Activated T-helper 1 cell treated with anti-CD3 and anti-CD28 coated beads, Interleukin-2, amount 50 U/mL, for 16 hours (primary cell): ENCODE measurements around the gene MS4A2.
"Not testable (repeated sequence)": the region's sequence is repeated elsewhere in the genome, so short reads cannot be mapped to it uniquely, and the experiment has no call there.

ENCODE experiments used
- DNase-seq, 2 donors: peaks; one replicate each; pipeline ENCODE4 v3.0.0-alpha.2; 2020; ENCODE audit warnings: low read depth in 1 of 2, low spot score in 1 of 2

MS4A2 gene

GRCh38 chr11:60088364-60088763, at the start of gene MS4A2:
TSS of gene MS4A2 (plus strand) at chr11:60088664. CDS start at chr11:60088766, 102 bp downstream.
- no peak for DNase-seq

GRCh38 chr11:60040109-60040508, 48.4 kb upstream of the MS4A2 start, which contains the start of gene OOSP2:
TSS of gene OOSP2 (plus strand) at chr11:60040409. CDS start at chr11:60040460, 51 bp downstream.
- DNase-seq, result no peak

- not testable (repeated sequence) for DNase-seq
Observed at GRCh38 chr11:60050422-60050821, 38.0 kb upstream of the MS4A2 start.

GRCh38 chr11:60050839-60051238, 37.6 kb upstream of the MS4A2 start:
- not testable (repeated sequence) for DNase-seq

- no peak for DNase-seq
Observed at GRCh38 chr11:60056349-60056969, 32.0 kb upstream of the MS4A2 start, which contains the start of gene MS4A3. TSS of gene MS4A3 (plus strand) at chr11:60056665. CDS start at chr11:60061161, 4,496 bp downstream.

GRCh38 chr11:60059052-60059451, 29.4 kb upstream of the MS4A2 start:
- no peak for DNase-seq

GRCh38 chr11:60059521-60060240, 28.8 kb upstream of the MS4A2 start:
- DNase-seq, result no peak

GRCh38 chr11:60064111-60064510, 24.4 kb upstream of the MS4A2 start:
- no peak for DNase-seq

GRCh38 chr11:60065801-60066200, 22.7 kb upstream of the MS4A2 start:
- no peak for DNase-seq

- no peak for DNase-seq
Observed at GRCh38 chr11:60069450-60069849, 19.0 kb upstream of the MS4A2 start.

- not testable (repeated sequence) for DNase-seq
Observed at GRCh38 chr11:60071644-60072043, 16.8 kb upstream of the MS4A2 start.

GRCh38 chr11:60077216-60077817, 11.1 kb upstream of the MS4A2 start:
- no peak for DNase-seq

- DNase-seq, result no peak
Observed at GRCh38 chr11:60077981-60078380, 10.5 kb upstream of the MS4A2 start.

- no peak for DNase-seq
Observed at GRCh38 chr11:60078745-60079144, 9.7 kb upstream of the MS4A2 start.

- DNase-seq, result no peak
Observed at GRCh38 chr11:60080535-60080934, 7.9 kb upstream of the MS4A2 start.

- DNase-seq, result no peak
Observed at GRCh38 chr11:60084631-60085273, 3.7 kb upstream of the MS4A2 start.

GRCh38 chr11:60085909-60086308, 2.6 kb upstream of the MS4A2 start:
- DNase-seq, result no peak

GRCh38 chr11:60087239-60087638, 1.2 kb upstream of the MS4A2 start:
- no peak for DNase-seq

- no peak for DNase-seq
Observed at GRCh38 chr11:60095477-60096120, 7.1 kb downstream of the MS4A2 start.

GRCh38 chr11:60097189-60097588, 8.7 kb downstream of the MS4A2 start:
- no peak for DNase-seq

GRCh38 chr11:60098508-60098907, 10.0 kb downstream of the MS4A2 start:
- DNase-seq, result no peak
